HepG2 (cell line): Measurements from ENCODE around the gene DDRGK1. TPM values are rescaled to one million over a fixed set of nuclear protein-coding genes. Genes with fewer than 3 reads are reported as not detected.

Experiments used
- AGO1 ChIP-seq: fragments of 200-400 bp; formaldehyde crosslinking; IDR thresholded peaks from 2 replicates; pipeline ENCODE4 v1.6.1; 2017; ENCODE audit warnings: mild to moderate bottlenecking, low read depth, low read length, moderate library complexity; ENCODE audit not compliant: poor library complexity, severe bottlenecking
- ARNTL ChIP-seq: sonication (generic); formaldehyde crosslinking; IDR thresholded peaks from 2 replicates; pipeline ENCODE4 v1.4.0; 2020; ENCODE audit warnings: mild to moderate bottlenecking, missing genetic modification reagents
- ATF2 ChIP-seq: sonication (generic); formaldehyde crosslinking; IDR thresholded peaks from 2 replicates; pipeline ENCODE4 v1.4.0; 2020; ENCODE audit warnings: missing genetic modification reagents
- CSRNP1 ChIP-seq: sonication (generic); formaldehyde crosslinking; IDR thresholded peaks from 2 replicates; pipeline ENCODE4 v1.8.1; 2023; ENCODE audit warnings: mild to moderate bottlenecking, missing genetic modification reagents
- FOSL2 ChIP-seq: sonication (generic); formaldehyde crosslinking; IDR thresholded peaks from 2 replicates; pipeline ENCODE4 v1.4.0; 2020; ENCODE audit warnings: missing genetic modification reagents
- GMEB2 ChIP-seq: IDR thresholded peaks from 2 replicates; pipeline ENCODE4 v1.6.1; 2016; ENCODE audit warnings: missing biosample characterization, missing genetic modification reagents, low read depth
- GTF2F1 ChIP-seq: fragments of 150-350 bp; IDR thresholded peaks from 2 replicates; pipeline ENCODE4 v1.6.1; 2014; ENCODE audit warnings: low read length
- GZF1 ChIP-seq: sonication (generic); formaldehyde crosslinking; IDR thresholded peaks from 2 replicates; pipeline ENCODE4 v1.5.1; 2020; ENCODE audit warnings: mild to moderate bottlenecking, missing genetic modification reagents
- IKZF1 ChIP-seq: fragments of 450-650 bp; IDR thresholded peaks from 2 replicates; pipeline ENCODE4 v1.7.1; 2016
- KLF13 ChIP-seq: sonication (generic); formaldehyde crosslinking; IDR thresholded peaks from 2 replicates; pipeline ENCODE4 v1.4.0; 2020; ENCODE audit warnings: mild to moderate bottlenecking, missing genetic modification reagents
- MTF2 ChIP-seq: sonication (generic); formaldehyde crosslinking; IDR thresholded peaks from 2 replicates; pipeline ENCODE4 v1.5.0; 2020; ENCODE audit warnings: missing genetic modification reagents, borderline replicate concordance
- PAWR ChIP-seq: sonication (generic); formaldehyde crosslinking; IDR thresholded peaks from 2 replicates; pipeline ENCODE4 v1.4.0; 2020; ENCODE audit warnings: missing genetic modification reagents, mild to moderate bottlenecking, borderline replicate concordance
- PLRG1 ChIP-seq: fragments of 450-650 bp; conservative IDR thresholded peaks from 2 replicates; pipeline ENCODE4 v1.6.1; 2016
- POLR2AphosphoS5 ChIP-seq: IDR thresholded peaks from 2 replicates; pipeline ENCODE4 v1.6.1; 2012; ENCODE audit warnings: low read depth, low read length
- SAP130 ChIP-seq: IDR thresholded peaks from 2 replicates; pipeline ENCODE4 v1.6.1; 2016; ENCODE audit warnings: low read depth
- SMYD3 ChIP-seq: sonication (generic); formaldehyde crosslinking; IDR thresholded peaks from 2 replicates; pipeline ENCODE4 v1.8.1; 2023; ENCODE audit warnings: mild to moderate bottlenecking, missing genetic modification reagents
- TBX3 ChIP-seq: fragments of 450-650 bp; IDR thresholded peaks from 2 replicates; pipeline ENCODE4 v1.6.1; 2017; ENCODE audit warnings: antibody characterized with exemption, mild to moderate bottlenecking, inconsistent platforms, borderline replicate concordance
- TFAP4 ChIP-seq: sonication (generic); IDR thresholded peaks from 2 replicates; pipeline ENCODE4 v1.6.1; 2016; ENCODE audit warnings: low read depth, borderline replicate concordance
- ZBTB43 ChIP-seq: sonication (generic); formaldehyde crosslinking; conservative IDR thresholded peaks from 2 replicates; pipeline ENCODE4 v1.4.0; 2020; ENCODE audit warnings: missing genetic modification reagents
- ZMAT3 ChIP-seq: sonication (generic); formaldehyde crosslinking; conservative IDR thresholded peaks from 2 replicates; pipeline ENCODE4 v1.7.0; 2021; ENCODE audit warnings: missing genetic modification reagents
- ZNF280D ChIP-seq: sonication (generic); formaldehyde crosslinking; IDR thresholded peaks from 2 replicates; pipeline ENCODE4 v1.5.1; 2020; ENCODE audit warnings: mild to moderate bottlenecking, missing genetic modification reagents
- ZNF367 ChIP-seq: sonication (generic); formaldehyde crosslinking; IDR thresholded peaks from 2 replicates; pipeline ENCODE4 v1.4.0; 2020; ENCODE audit warnings: missing genetic modification reagents, borderline replicate concordance
- ZNF549 ChIP-seq: sonication (generic); formaldehyde crosslinking; IDR thresholded peaks from 2 replicates; pipeline ENCODE4 v1.5.0; 2020; ENCODE audit warnings: missing genetic modification reagents
- polyA plus RNA-seq, 8 experiments: library from polyadenylated mRNA; depleted of rRNA in 3 of 8; stranded (reverse) in 7 of 8; unstranded in 1 of 8; fragments of >200 nt; fragmentation: Illumina TruSeq in 4 of 8; extraction: Trizol in 4 of 8; gene quantifications; 2 replicates each; pipeline versions ENCODE4 v1.2.1 to v1.2.3, GENCODE V29; 2011 to 2016; ENCODE audit warnings: low read depth in 4 of 8, missing spikeins in 1 of 8, mixed read lengths in 1 of 8; ENCODE audit not compliant: insufficient read depth in 1 of 8
- total RNA-seq, 5 experiments: library from RNA; depleted of rRNA; stranded (reverse); fragments of >200 nt; fragmentation: Illumina TruSeq; extraction: Trizol; gene quantifications; 2 replicates each; pipeline ENCODE4 v1.2.3, GENCODE V29; 2016; ENCODE audit warnings: low read depth in 1 of 5

The DDRGK1 gene
- total and polyA plus RNA-seq, 2 of the 13 experiments (the other 11 are each of a cell fraction or from before 2014, with no cell fraction given) = 96.7 to 149 TPM

- TF ChIP-seq ATF2 (CRISPR knock-in tag) (no peak), ZNF367 (CRISPR knock-in tag) (no peak), ZNF280D (CRISPR knock-in tag) (no peak), TFAP4 (peak; percentile 89), SMYD3 (no peak), FOSL2 (CRISPR knock-in tag) (no peak), IKZF1 (no peak), POLR2AphosphoS5 (no peak), TBX3 (no peak), ARNTL (CRISPR knock-in tag) (no peak), GTF2F1 (no peak), GZF1 (no peak), PLRG1 (no peak), ZMAT3 (no peak), ZNF549 (no peak), ZBTB43 (no peak), AGO1 (no peak), SAP130 (peak; percentile 44), PAWR (CRISPR knock-in tag) (no peak), CSRNP1 (peak; percentile 75), MTF2 (CRISPR knock-in tag) (0 out of 2 replicates have a peak, but pooled peaks have one; percentile 17), GMEB2 (CRISPR knock-in tag) (no peak), KLF13 (no peak)
Measured at GRCh38 chr20:3238616-3239025, 34.1 kb upstream of the DDRGK1 start (continued).
